ENCODE data around the gene SYNE3.

SYNE3 gene

GRCh38 chr14:95471476-95471875 is 45.0 kb downstream of the SYNE3 start:
- no peaks in the 10 kb centered on the region for H3K9me3 ChIP-seq (replicated peaks; ENCODE audit: low read length)
- H3K4me3 ChIP-seq (ENCODE audit: low read length) = no peak overlapping the region
- no peaks in the 10 kb centered on the region for H3K27me3 ChIP-seq (ENCODE audit: control insufficient read depth, insufficient read depth, low read length)
- H3K4me1 ChIP-seq (ENCODE audit: control insufficient read depth, insufficient read depth, low read length) = peaks cover 11% of the 10 kb centered on the region
- H3K36me3 ChIP-seq (ENCODE audit: insufficient read depth, low read length) = peaks cover 20% of the 10 kb centered on the region
- H3K9ac ChIP-seq (ENCODE audit: low read depth, low read length) = no peak overlapping the region
- no peak overlapping the region for H3K4me2 ChIP-seq (ENCODE audit: low read length)

GRCh38 chr14:95471016-95471415 is 45.4 kb downstream of the SYNE3 start:
- H3K4me3 ChIP-seq (ENCODE audit: low read length) = no peak overlapping the region
- H3K4me1 ChIP-seq (ENCODE audit: control insufficient read depth, insufficient read depth, low read length) = peaks cover 11% of the 10 kb centered on the region
- no peak overlapping the region for H3K4me2 ChIP-seq (ENCODE audit: low read length)
- no peaks in the 10 kb centered on the region for H3K27me3 ChIP-seq (ENCODE audit: control insufficient read depth, insufficient read depth, low read length)
- peaks cover 22% of the 10 kb centered on the region for H3K36me3 ChIP-seq (ENCODE audit: insufficient read depth, low read length)
- no peaks in the 10 kb centered on the region for H3K9me3 ChIP-seq (replicated peaks; ENCODE audit: low read length)
- H3K9ac ChIP-seq (ENCODE audit: low read depth, low read length) = no peak overlapping the region

- H3K4me1 ChIP-seq (ENCODE audit: control insufficient read depth, insufficient read depth, low read length) = peaks cover 11% of the 10 kb centered on the region
Observed at GRCh38 chr14:95469134-95469481, 47.3 kb downstream of the SYNE3 start.

GRCh38 chr14:95468448-95469133 is 47.9 kb downstream of the SYNE3 start:
- Histone ChIP-seq H3K4me2 (ENCODE audit: low read length) (no peak overlapping the region), H3K36me3 (ENCODE audit: insufficient read depth, low read length) (peaks cover 15% of the 10 kb centered on the region), H3K9ac (ENCODE audit: low read depth, low read length) (no peak overlapping the region), H3K9me3 (replicated peaks; ENCODE audit: low read length) (no peaks in the 10 kb centered on the region), H3K4me1 (ENCODE audit: control insufficient read depth, insufficient read depth, low read length) (peaks cover 11% of the 10 kb centered on the region), H3K27me3 (ENCODE audit: control insufficient read depth, insufficient read depth, low read length) (no peaks in the 10 kb centered on the region), H3K4me3 (ENCODE audit: low read length) (no peak overlapping the region)

More at GRCh38 chr14:95469134-95469481, 47.3 kb downstream of the SYNE3 start:
- Histone ChIP-seq H3K4me3 (ENCODE audit: low read length) (no peak overlapping the region), H3K4me2 (ENCODE audit: low read length) (no peak overlapping the region), H3K9me3 (replicated peaks; ENCODE audit: low read length) (no peaks in the 10 kb centered on the region), H3K27me3 (ENCODE audit: control insufficient read depth, insufficient read depth, low read length) (no peaks in the 10 kb centered on the region), H3K9ac (ENCODE audit: low read depth, low read length) (no peak overlapping the region), H3K36me3 (ENCODE audit: insufficient read depth, low read length) (peaks cover 18% of the 10 kb centered on the region)

DNA sequence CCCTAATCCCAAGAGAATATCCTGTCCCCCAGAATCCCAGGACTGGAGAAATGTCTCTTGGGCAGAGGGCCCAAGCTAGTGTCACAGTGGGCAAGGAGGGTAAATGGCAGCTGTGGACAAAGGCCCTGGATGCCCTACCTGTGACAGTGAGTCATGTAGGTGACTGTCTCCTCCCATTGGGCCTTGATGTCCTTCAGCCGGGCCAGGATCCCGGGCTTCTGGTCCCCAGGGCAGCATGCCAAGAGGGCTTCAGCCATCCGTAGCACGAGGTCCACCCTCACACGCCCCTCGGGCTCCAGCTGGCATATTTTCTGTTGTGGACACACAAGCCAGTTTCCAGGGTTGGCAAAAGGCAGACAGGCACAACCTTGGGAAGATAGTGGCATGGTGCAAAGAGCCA is 48.8 kb downstream of the SYNE3 start:
- peaks cover 4% of the 10 kb centered on the region for H3K4me1 ChIP-seq (ENCODE audit: control insufficient read depth, insufficient read depth, low read length)

DNA sequence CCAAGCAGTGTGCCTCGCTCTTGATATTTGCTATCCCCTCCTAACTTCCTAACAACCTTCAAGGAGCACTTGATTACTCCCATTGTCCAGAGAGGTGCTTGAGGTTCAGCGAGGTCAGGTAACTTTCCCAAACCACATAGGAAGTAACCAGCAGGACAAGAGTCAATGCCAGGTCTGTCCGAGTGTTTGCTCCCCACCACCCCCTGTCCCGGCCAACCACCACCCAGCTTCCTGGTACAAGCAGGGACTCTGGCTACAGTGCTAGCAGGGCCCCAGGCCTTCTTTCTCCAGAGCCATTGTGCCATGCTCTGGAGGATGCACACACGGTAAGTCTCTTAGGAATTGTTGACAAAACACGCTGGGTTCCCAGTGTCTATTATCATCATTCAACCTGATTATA is 49.2 kb downstream of the SYNE3 start:
- Histone ChIP-seq H3K4me2 (ENCODE audit: low read length) (no peak overlapping the region), H3K9ac (ENCODE audit: low read depth, low read length) (no peak overlapping the region), H3K27me3 (ENCODE audit: control insufficient read depth, insufficient read depth, low read length) (no peaks in the 10 kb centered on the region), H3K4me3 (ENCODE audit: low read length) (no peak overlapping the region), H3K4me1 (ENCODE audit: control insufficient read depth, insufficient read depth, low read length) (no peaks in the 10 kb centered on the region), H3K9me3 (replicated peaks; ENCODE audit: low read length) (no peaks in the 10 kb centered on the region), H3K36me3 (ENCODE audit: insufficient read depth, low read length) (peaks cover 11% of the 10 kb centered on the region)

More for the DNA sequence above, 48.8 kb downstream of the SYNE3 start:
- Histone ChIP-seq H3K36me3 (ENCODE audit: insufficient read depth, low read length) (peaks cover 11% of the 10 kb centered on the region), H3K9ac (ENCODE audit: low read depth, low read length) (no peak overlapping the region), H3K9me3 (replicated peaks; ENCODE audit: low read length) (no peaks in the 10 kb centered on the region), H3K4me3 (ENCODE audit: low read length) (no peak overlapping the region), H3K4me2 (ENCODE audit: low read length) (no peak overlapping the region), H3K27me3 (ENCODE audit: control insufficient read depth, insufficient read depth, low read length) (no peaks in the 10 kb centered on the region)

Small RNA genes lying within 50 kb of the gene (small RNA-seq; reads per million reads assigned to genes)
- gene SCARNA13 = 257 reads per million, percentile 98 among the genes with 10 or more reads in this experiment

Measured in skeletal muscle satellite cell (primary cell).